ENCODE results near the gene LEMD2. TPM values are rescaled to one million over a fixed set of nuclear protein-coding genes. Genes with fewer than 3 reads are reported as not detected.
"Not testable (repeated sequence)": the region's sequence is repeated elsewhere in the genome, so short reads cannot be mapped to it uniquely, and the experiment has no call there.

The LEMD2 gene
- total RNA-seq, 1 experiment from 2014 or later = 75.8 TPM

DNA sequence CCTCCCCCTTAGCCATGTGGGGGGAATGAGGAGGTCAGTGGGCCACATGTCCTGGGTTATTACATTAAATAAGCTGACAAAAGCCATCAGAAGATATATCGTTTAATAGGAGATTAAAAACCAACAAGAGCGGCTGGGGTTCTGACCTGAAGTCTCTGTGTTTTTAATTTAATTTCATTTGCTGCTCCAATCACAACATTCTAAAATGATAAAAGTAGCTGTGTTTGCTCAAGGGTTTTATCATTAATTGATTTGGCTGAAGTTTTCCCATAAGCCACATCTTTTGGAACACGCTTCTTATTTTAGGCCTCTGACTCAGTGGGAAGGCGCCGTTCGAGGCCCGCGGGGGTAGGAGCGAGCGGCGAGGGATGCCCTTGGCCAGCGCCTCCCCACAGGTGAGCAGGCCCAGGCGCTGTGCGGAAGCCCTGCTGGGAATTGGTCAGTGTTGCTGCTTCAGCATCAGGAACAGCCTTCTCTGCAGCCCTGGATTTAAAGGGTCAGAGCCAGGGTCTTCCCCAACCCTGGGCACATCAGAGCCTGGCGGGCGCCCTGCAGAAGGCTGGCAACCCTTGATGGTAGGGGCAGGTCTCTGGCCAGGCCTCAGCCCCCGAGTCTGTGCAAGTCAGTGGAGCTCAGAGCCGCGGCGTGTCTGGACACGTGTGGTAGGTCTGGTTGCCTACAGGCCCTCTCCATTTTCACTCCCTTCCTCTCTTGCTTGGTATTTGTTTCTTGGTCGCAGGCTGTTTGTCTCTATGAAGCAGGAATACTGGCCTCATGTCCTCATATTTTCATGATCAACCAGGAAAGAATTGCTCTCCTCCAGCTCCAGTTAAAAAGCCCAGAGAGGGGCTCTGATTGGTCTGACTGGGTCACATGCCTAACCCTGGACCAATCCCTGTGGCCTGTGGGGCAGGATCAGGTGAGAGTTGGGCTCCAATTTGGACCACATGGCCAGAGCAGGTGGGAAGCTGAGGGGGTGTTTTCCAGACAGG, 45.8 kb upstream of the LEMD2 start:
- H3K9me3 ChIP-seq (ENCODE audit: low read depth, low read length, poor library complexity, severe bottlenecking) = no peaks in the 10 kb centered on the region
- ChIA-PET POLR2A (ENCODE audit: low non-redundant PET) (no interaction called here), CTCF (no interaction called here)
- H3K4me1 ChIP-seq (ENCODE audit: insufficient read depth, low read length, poor library complexity, severe bottlenecking) = peaks cover 15% of the 10 kb centered on the region
- no peaks in the 10 kb centered on the region for H3K27me3 ChIP-seq (replicated peaks; ENCODE audit: insufficient read depth, low read depth, low read length, poor library complexity)
- H3K36me3 ChIP-seq (ENCODE audit: insufficient read depth, low read length, poor library complexity, severe bottlenecking) = no peaks in the 10 kb centered on the region
- no peak for DNase-seq (ENCODE audit: low spot score)
- H3K27ac ChIP-seq (ENCODE audit: low read depth, low read length, poor library complexity, severe bottlenecking) = no peak overlapping the region
- intact Hi-C loops (cut with micrococcal nuclease; ENCODE audit: unreplicated experiment) = no loop called here
- TF ChIP-seq CTCF (conservative IDR thresholded peaks at IDR 0.05; ENCODE audit: low read depth, low read length) (no peak), EZH2 (IDR thresholded peaks at IDR 0.05; ENCODE audit: borderline replicate concordance, low read depth, low read length, poor library complexity, severe bottlenecking) (no peak)
- H3K4me3 ChIP-seq (ENCODE audit: low read depth, low read length, poor library complexity, severe bottlenecking) = no peak overlapping the region
- BruUV-seq (replicated peaks) = no TSS peak

GRCh38 chr6:33833599-33833998, 44.7 kb upstream of the LEMD2 start:
- ChIA-PET POLR2A (ENCODE audit: low non-redundant PET) (no interaction called here), CTCF (no interaction called here)
- no peak overlapping the region for H3K27ac ChIP-seq (ENCODE audit: low read depth, low read length, poor library complexity, severe bottlenecking)

GRCh38 chr6:33832831-33833230, 43.9 kb upstream of the LEMD2 start:
- DNase-seq (ENCODE audit: low spot score); H3K27ac ChIP-seq (ENCODE audit: low read depth, low read length, poor library complexity, severe bottlenecking); H3K36me3 ChIP-seq (ENCODE audit: insufficient read depth, low read length, poor library complexity, severe bottlenecking); intact Hi-C loops (cut with micrococcal nuclease; ENCODE audit: unreplicated experiment); H3K27me3 ChIP-seq (replicated peaks; ENCODE audit: insufficient read depth, low read depth, low read length, poor library complexity); CTCF ChIA-PET; H3K4me1 ChIP-seq (ENCODE audit: insufficient read depth, low read length, poor library complexity, severe bottlenecking); BruUV-seq (replicated peaks); POLR2A ChIA-PET (ENCODE audit: low non-redundant PET); H3K4me3 ChIP-seq (ENCODE audit: low read depth, low read length, poor library complexity, severe bottlenecking); H3K9me3 ChIP-seq (ENCODE audit: low read depth, low read length, poor library complexity, severe bottlenecking): not testable (repeated sequence)

More at GRCh38 chr6:33833599-33833998, 44.7 kb upstream of the LEMD2 start:
- BruUV-seq (replicated peaks) = no TSS peak
- Histone ChIP-seq H3K4me3 (ENCODE audit: low read depth, low read length, poor library complexity, severe bottlenecking) (no peak overlapping the region), H3K36me3 (ENCODE audit: insufficient read depth, low read length, poor library complexity, severe bottlenecking) (no peaks in the 10 kb centered on the region), H3K4me1 (ENCODE audit: insufficient read depth, low read length, poor library complexity, severe bottlenecking) (peaks cover 13% of the 10 kb centered on the region), H3K9me3 (ENCODE audit: low read depth, low read length, poor library complexity, severe bottlenecking) (no peaks in the 10 kb centered on the region), H3K27me3 (replicated peaks; ENCODE audit: insufficient read depth, low read depth, low read length, poor library complexity) (no peaks in the 10 kb centered on the region)
- intact Hi-C loops (cut with micrococcal nuclease; ENCODE audit: unreplicated experiment) = no loop called here
- TF ChIP-seq EZH2 (IDR thresholded peaks at IDR 0.05; ENCODE audit: borderline replicate concordance, low read depth, low read length, poor library complexity, severe bottlenecking) (no peak), CTCF (conservative IDR thresholded peaks at IDR 0.05; ENCODE audit: low read depth, low read length) (no peak)
- no peak for DNase-seq (ENCODE audit: low spot score)

- intact Hi-C loops (cut with micrococcal nuclease; ENCODE audit: unreplicated experiment); H3K4me3 ChIP-seq (ENCODE audit: low read depth, low read length, poor library complexity, severe bottlenecking); H3K9me3 ChIP-seq (ENCODE audit: low read depth, low read length, poor library complexity, severe bottlenecking); H3K36me3 ChIP-seq (ENCODE audit: insufficient read depth, low read length, poor library complexity, severe bottlenecking); CTCF ChIA-PET; H3K27me3 ChIP-seq (replicated peaks; ENCODE audit: insufficient read depth, low read depth, low read length, poor library complexity); H3K4me1 ChIP-seq (ENCODE audit: insufficient read depth, low read length, poor library complexity, severe bottlenecking); H3K27ac ChIP-seq (ENCODE audit: low read depth, low read length, poor library complexity, severe bottlenecking); DNase-seq (ENCODE audit: low spot score); POLR2A ChIA-PET (ENCODE audit: low non-redundant PET); BruUV-seq (replicated peaks): not testable (repeated sequence)
These were observed 42.8 kb upstream of the LEMD2 start for GRCh38 chr6:33831725-33832124.
